Vagina (tissue), 2 donors: ENCODE results near the gene NAT8L.

Experiments
- CTCF ChIP-seq, 3 experiments: fragments of 450-650 bp in 2 of 3; fragments of 200-600 bp in 1 of 3; sonication (generic) in 1 of 3; IDR thresholded peaks; one replicate each; pipeline ENCODE4 v1.5.1; 2017 to 2019; ENCODE audit warnings: antibody characterized with exemption in 3 of 3, mild to moderate bottlenecking in 2 of 3, moderate library complexity in 2 of 3
- POLR2A ChIP-seq, 2 donors: fragments of 450-650 bp; IDR thresholded peaks; one replicate each; pipeline ENCODE4 v1.6.1; 2017; ENCODE audit warnings: antibody characterized with exemption in 2 of 2, mild to moderate bottlenecking in 2 of 2, moderate library complexity in 2 of 2
- POLR2AphosphoS5 ChIP-seq, 2 donors: sonication (generic); formaldehyde crosslinking; IDR thresholded peaks; one replicate each; pipeline ENCODE4 v1.9.0; 2017; ENCODE audit warnings: antibody characterized with exemption in 2 of 2, mild to moderate bottlenecking in 2 of 2, low read depth in 1 of 2; ENCODE audit not compliant: insufficient read depth in 1 of 2

- no peak for TF ChIP-seq CTCF (IDR thresholded peaks at IDR 0.05)
- no peak for TF ChIP-seq POLR2A (IDR thresholded peaks at IDR 0.05)
- no peak for TF ChIP-seq POLR2AphosphoS5 (IDR thresholded peaks at IDR 0.05; ENCODE audit: insufficient read depth in 1 of 2, low read depth in 1 of 2)
Measured at GRCh38 chr4:2077537-2078460, 18.7 kb downstream of the NAT8L start.
